NCI-H446 treated with DMSO at 0.1 percent for 48 hours (cell line): Measurements from ENCODE around the gene ZNF785.
A peak's percentile ranks its signal among the peaks of the same experiment; 100 is the strongest.
"Not testable (repeated sequence)": the region's sequence is repeated elsewhere in the genome, so short reads cannot be mapped to it uniquely, and the experiment has no call there.

Source experiments
- DNase-seq: peaks from one replicate; lab custom pipeline; 2025; lab: John Stamatoyannopoulos, UW

Gene ZNF785

GRCh38 chr16:30585400-30586191 lies at the start of gene ZNF785:
TSS of gene ZNF785 (minus strand) at chr16:30585697. CDS start at chr16:30585611, 86 bp downstream.
- DNase-seq = peak; percentile 98

DNA sequence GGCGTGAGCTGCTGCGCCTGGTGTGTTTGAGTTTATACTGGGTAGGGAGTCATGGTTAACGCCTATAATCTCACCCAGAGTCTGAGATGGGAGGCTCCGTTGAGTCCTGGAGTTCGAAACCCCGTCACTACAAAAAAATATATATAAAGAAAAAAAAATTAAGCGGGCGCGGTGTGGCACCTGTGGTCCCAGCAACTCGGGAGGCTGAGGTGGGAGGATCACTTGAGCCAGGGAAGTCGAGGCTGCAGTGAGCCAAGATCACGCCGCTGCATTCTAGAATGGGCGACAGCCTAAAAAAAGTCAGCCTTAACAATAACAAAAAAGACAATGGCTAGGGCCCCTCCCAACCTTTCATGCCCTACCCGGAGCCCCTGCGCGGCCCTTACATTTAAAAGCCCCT lies 48.0 kb upstream of the ZNF785 start:
- no peak for DNase-seq

DNA sequence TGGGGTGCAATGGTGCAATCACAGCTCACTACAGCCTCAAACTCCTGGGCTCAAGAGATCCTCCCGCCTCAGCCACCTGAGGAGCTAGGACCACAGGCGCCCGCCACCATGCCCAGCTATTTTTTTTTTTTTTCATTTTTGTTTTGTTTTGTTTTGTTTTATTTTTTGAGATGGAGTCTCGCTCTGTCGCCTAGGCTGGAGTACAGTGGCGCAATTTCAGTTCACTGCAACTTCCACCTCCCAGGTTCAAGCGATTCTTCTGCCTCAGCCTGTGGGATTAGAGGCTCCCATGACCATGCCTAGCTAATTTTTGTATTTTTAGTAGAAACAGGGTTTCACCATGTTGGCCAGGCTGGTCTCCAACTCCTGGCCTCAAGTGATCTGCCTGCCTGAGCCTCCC lies 47.0 kb upstream of the ZNF785 start:
- not testable (repeated sequence) for DNase-seq

DNA sequence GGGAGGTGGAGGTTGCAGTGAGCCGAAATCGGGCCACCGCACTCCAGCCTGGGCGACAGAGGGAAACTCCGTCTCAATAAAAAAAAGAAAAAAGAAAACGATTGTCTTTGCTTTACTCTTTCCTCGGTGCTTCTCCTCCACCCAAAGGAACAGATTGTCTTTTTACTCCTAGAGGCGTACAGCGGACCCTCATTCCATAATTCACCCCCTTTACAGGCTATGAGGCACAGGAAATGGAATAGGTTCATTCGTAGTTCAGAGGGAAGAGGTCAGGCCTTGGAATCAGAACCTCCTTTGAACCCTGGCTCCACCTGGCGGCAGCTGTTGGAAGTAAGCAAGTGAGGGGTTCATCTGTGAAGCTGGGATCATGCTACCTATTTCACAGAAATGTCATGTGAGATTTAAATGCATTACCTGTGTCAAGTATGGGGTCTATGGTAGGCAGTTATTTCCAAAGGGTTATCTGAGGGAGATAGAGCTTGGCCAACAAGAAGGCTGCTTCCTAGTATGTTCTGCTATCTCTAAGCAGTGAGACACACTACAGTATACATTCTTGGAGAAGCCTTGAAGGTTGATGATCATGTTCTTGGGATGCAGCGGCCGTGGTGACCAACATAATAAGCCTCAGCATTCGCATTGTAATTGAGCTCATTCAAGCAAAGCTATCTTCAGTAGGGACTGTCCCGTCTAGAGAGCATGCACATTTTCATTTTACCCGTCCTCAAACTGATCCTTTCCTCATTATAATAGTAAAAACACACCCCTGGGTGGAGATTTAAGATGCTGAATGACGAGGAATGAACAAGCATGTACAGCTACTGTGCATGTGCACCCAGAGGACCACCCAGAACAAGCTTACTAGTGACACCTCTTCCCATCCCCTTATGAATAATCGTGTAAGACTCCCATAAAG lies 43.4 kb upstream of the ZNF785 start:
- DNase-seq = peak; percentile 33

DNA sequence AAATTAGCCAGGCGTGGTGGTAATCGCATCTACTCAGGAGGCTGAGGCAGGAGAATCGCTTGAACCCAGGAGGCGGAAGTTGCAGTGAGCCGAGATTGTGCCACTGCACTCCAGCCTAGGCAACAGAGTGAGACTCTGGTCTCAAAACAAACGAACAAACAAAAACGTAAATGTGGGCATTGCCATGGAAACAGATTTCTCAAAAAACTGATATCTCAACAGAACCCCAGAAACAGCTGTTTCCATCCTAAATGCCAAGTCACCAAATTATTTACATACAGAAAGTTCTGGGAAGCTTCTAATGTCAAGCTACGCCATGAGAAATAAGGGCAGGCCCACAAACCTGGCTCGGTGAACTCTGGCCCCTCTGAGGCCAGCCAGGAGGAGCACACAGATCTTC lies 40.7 kb upstream of the ZNF785 start:
- no peak for DNase-seq

GRCh38 chr16:30623536-30624283 lies 38.2 kb upstream of the ZNF785 start:
- no peak for DNase-seq

DNA sequence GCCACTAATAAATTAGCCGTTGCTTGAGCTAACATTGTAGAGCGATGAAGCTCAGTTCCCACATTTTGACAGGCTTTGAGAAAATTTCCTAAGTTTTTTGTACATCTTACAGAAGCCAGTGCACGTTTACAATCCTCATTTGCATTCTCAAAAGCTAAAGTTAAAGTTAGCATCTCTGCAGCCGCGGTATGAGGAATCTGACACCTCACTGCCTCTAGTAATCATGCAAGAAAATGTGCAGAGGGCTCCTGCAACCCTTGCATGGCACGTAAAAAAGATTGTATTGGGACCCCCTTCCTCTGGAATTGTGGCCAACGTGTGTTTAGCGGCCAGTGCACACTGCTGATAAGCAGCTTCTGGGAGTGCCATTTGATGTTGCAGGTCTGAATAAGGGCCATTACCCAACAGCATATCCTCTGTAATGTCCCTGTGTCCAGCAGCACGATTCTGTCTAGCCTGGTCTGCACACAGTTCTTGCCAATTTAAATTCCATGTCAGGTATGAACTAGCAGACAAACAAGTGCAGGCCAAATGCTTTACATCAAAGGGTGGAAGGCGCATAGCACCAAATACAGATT lies 37.0 kb upstream of the ZNF785 start:
- no peak for DNase-seq

DNA sequence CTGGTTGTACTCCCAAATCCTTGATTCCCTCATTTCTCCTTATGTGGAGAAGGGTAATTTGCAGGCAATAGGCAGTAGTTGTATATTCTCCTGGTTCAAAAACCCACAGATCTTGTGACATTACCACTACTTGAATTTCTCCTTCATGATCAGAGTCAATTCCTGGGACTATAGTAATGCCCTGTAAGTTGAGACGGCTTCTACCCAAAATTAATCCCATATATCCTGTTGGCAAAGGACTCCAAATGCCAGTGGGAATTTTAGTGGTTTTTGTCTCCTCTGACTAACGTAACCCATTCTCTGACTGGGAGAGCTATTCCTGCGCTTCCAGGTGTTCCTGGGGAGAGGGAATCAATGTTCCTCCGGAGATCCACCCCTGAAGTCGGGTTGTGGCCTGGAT lies 36.3 kb upstream of the ZNF785 start:
- no peak for DNase-seq

- no peak for DNase-seq
Observed at GRCh38 chr16:30620169-30620568, 34.7 kb upstream of the ZNF785 start.

DNA sequence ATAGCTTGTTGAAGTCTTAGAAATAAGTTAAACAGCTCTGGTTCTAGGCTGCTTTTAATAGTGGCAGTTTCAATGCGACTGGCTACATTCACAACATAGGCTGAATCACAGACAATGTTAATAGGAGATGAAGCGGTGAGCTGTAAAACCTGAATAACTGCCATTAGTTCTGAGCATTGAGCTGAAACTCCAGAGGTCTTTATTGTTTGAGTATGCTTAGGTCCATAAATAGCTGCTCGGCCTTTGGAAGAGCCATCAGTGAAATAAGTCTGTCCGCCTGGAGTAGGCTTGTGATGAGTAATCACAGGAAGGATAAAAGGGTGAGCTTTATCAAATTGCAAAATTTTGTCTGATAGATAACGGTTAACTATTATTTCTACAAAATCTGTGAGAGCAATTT lies 34.1 kb upstream of the ZNF785 start:
- DNase-seq = no peak

GRCh38 chr16:30619202-30619601 lies 33.7 kb upstream of the ZNF785 start:
- peak; percentile 52 for DNase-seq

DNA sequence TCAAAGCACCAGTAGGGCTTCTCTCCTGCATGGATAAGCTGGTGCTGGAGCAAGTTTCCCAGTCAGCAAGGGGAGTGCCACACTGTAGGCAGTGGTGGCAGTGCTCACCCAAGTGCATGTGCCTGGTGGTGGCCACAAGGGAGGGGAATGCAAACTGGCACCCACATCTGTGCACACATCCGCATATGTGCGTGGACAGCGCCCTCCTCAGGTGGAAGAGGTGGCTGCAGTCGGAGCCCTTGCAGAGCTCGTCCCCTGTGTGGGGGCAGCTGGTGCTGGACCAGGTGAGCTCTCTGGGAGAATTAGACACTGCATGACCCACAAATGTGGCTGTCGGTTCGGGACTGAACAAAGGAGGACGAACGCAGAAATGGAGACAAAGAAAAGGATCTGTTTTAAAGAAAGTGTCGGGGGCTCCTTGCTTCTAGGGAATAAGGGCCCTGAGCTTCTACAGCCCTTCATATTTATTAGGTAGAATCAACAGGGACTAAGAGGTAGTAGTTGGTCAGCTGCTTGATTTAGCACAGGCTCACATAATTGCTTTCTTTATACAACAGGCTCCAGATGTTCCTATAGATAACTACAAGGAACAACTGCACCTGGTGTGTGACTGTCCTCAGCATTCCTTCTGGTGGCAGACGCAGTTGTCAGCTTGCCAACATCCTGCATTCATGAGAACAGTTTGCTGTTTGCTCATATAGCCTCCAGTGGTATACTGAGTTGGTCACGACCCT lies 30.0 kb upstream of the ZNF785 start:
- no peak for DNase-seq

GRCh38 chr16:30609926-30610839 lies 24.7 kb upstream of the ZNF785 start, which contains the start of gene ZNF689:
TSS of gene ZNF689 (minus strand) at chr16:30610389. CDS start at chr16:30610041, 348 bp downstream.
- DNase-seq = peak; percentile 92

GRCh38 chr16:30609002-30609925 lies 23.8 kb upstream of the ZNF785 start:
- no peak for DNase-seq

DNA sequence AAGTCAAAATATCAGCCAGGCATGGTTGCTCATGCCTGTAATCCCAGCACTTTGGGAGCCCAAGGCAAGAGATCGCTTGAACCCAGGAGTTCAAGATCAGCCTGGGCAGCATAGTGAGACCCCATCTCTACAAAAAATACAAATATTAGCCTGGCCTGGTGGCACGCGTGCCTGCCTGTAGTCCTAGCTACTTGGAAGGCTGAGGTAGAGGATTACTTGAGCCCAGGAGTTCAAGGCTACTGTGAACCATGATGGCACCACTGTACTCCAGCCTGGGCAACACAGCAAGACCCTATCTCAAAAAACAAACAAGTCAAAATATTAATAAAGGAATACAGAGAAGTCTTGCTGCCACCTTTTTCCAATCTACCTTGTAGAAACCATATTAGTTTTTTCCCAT lies 20.5 kb upstream of the ZNF785 start:
- DNase-seq = no peak

- no peak for DNase-seq
Observed at GRCh38 chr16:30605158-30605557, 19.7 kb upstream of the ZNF785 start.

DNA sequence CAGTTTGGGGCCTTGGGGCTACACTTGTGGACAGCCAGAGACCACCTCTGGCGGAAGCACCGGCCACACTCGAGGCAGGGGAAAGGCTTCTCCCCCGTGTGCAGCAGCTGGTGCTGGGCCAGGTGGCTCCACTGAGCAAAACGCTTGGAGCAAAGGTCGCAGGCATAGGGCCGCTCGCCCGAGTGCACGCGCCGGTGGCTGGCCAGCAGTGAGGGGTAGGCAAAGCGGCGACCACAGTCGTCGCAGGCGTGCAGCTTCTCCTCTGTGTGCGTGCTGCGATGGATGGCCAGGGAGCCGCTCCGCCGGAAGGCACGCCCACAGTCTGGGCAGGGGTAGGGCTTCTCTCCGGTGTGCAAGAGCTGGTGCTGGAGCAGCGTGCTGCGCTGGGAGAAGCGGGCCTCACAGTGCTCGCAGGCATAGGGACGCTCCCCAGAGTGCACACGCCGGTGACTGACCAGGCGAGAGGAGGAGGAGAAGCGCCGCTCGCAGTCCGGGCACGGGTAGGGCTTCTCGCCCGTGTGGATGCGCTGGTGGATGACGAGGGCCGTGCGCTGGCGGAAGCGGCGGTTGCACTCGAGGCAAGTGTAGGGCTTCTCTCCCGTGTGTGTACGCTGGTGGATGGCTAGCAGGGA lies 18.9 kb upstream of the ZNF785 start:
- DNase-seq = no peak

DNA sequence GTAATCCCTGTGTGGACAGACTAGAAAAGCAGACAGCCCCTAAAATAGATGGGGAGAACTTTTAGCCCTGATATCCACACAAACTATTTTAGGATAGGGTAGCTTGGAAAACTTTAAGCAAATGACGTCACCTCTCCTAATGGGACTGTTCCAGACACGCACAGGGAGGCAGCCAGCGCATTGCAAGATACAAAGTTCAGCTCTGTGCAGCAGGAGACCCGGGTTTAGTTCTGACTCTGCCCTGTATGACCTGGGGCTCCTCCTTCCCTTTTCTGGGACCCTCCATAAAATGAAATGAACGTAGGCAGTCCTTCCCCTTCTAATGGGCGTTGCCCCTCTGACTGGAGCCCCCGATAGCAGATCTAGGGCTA lies 18.4 kb upstream of the ZNF785 start:
- no peak for DNase-seq
